Measurements from ENCODE around the gene CD33. TPM values are rescaled to one million over a fixed set of nuclear protein-coding genes. Genes with fewer than 3 reads are reported as not detected.

The CD33 gene
- total RNA-seq, 1 experiment from 2014 or later = 0.31 TPM

- TF ChIP-seq ZSCAN18 (CRISPR knock-in tag; IDR thresholded peaks at IDR 0.05) = no peak
- TF ChIP-seq CREB1 (CRISPR knock-in tag; IDR thresholded peaks at IDR 0.05) = no peak
- TF ChIP-seq TEAD4 (CRISPR knock-in tag; IDR thresholded peaks at IDR 0.05) = no peak
- no peak for TF ChIP-seq PRRX2 (CRISPR knock-in tag; IDR thresholded peaks at IDR 0.05)
- TF ChIP-seq, protein P1, sequence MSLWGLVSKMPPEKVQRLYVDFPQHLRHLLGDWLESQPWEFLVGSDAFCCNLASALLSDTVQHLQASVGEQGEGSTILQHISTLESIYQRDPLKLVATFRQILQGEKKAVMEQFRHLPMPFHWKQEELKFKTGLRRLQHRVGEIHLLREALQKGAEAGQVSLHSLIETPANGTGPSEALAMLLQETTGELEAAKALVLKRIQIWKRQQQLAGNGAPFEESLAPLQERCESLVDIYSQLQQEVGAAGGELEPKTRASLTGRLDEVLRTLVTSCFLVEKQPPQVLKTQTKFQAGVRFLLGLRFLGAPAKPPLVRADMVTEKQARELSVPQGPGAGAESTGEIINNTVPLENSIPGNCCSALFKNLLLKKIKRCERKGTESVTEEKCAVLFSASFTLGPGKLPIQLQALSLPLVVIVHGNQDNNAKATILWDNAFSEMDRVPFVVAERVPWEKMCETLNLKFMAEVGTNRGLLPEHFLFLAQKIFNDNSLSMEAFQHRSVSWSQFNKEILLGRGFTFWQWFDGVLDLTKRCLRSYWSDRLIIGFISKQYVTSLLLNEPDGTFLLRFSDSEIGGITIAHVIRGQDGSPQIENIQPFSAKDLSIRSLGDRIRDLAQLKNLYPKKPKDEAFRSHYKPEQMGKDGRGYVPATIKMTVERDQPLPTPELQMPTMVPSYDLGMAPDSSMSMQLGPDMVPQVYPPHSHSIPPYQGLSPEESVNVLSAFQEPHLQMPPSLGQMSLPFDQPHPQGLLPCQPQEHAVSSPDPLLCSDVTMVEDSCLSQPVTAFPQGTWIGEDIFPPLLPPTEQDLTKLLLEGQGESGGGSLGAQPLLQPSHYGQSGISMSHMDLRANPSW (CRISPR knock-in tag; conservative IDR thresholded peaks at IDR 0.05; ENCODE audit: low read depth) = no peak
- TF ChIP-seq, protein P2, sequence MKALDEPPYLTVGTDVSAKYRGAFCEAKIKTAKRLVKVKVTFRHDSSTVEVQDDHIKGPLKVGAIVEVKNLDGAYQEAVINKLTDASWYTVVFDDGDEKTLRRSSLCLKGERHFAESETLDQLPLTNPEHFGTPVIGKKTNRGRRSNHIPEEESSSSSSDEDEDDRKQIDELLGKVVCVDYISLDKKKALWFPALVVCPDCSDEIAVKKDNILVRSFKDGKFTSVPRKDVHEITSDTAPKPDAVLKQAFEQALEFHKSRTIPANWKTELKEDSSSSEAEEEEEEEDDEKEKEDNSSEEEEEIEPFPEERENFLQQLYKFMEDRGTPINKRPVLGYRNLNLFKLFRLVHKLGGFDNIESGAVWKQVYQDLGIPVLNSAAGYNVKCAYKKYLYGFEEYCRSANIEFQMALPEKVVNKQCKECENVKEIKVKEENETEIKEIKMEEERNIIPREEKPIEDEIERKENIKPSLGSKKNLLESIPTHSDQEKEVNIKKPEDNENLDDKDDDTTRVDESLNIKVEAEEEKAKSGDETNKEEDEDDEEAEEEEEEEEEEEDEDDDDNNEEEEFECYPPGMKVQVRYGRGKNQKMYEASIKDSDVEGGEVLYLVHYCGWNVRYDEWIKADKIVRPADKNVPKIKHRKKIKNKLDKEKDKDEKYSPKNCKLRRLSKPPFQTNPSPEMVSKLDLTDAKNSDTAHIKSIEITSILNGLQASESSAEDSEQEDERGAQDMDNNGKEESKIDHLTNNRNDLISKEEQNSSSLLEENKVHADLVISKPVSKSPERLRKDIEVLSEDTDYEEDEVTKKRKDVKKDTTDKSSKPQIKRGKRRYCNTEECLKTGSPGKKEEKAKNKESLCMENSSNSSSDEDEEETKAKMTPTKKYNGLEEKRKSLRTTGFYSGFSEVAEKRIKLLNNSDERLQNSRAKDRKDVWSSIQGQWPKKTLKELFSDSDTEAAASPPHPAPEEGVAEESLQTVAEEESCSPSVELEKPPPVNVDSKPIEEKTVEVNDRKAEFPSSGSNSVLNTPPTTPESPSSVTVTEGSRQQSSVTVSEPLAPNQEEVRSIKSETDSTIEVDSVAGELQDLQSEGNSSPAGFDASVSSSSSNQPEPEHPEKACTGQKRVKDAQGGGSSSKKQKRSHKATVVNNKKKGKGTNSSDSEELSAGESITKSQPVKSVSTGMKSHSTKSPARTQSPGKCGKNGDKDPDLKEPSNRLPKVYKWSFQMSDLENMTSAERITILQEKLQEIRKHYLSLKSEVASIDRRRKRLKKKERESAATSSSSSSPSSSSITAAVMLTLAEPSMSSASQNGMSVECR (CRISPR knock-in tag; IDR thresholded peaks at IDR 0.05; ENCODE audit: borderline replicate concordance) = no peak
- TF ChIP-seq SMAD4 (CRISPR knock-in tag; IDR thresholded peaks at IDR 0.05) = no peak
These were observed 3.9 kb upstream of the CD33 start (continued) for GRCh38 chr19:51220996-51221395.

DNA sequence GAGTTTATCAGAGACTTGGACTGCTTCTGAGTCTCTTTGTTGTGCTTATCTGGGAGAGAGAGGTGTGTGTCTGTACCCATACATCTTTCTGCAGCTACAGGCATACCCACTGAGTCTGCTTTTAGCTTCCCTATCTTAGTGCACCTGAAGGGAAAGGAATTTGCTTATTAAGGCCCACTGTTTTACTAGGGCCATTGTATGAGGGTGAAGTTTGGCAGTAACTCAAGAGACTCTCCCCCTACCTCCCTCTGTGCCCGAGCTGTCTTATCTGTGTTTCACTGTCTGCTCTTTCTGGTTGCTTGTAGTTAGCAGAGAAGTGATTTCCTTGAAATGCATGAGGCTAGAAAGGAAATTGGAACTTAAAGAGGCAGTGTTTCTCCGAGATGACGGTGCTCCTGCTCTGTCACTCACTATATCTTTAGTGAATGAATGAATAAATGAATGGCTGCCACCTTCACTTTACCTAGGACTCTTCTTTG lies 678 bp upstream of the CD33 start:
- ChIA-PET CTCF (no interaction called here), POLR2A (no interaction called here)
- TF ChIP-seq NR3C1 (CRISPR knock-in tag; conservative IDR thresholded peaks at IDR 0.05; ENCODE audit: low read depth) (no peak), MXD4 (CRISPR knock-in tag; IDR thresholded peaks at IDR 0.05; ENCODE audit: borderline replicate concordance) (no peak), CDX4 (CRISPR knock-in tag; IDR thresholded peaks at IDR 0.05; ENCODE audit: borderline replicate concordance) (no peak), ZNF671 (CRISPR knock-in tag; IDR thresholded peaks at IDR 0.05) (no peak), E2F5 (CRISPR knock-in tag; IDR thresholded peaks at IDR 0.05) (no peak), ZNF416 (CRISPR knock-in tag; IDR thresholded peaks at IDR 0.05) (no peak)
- TF ChIP-seq, protein P3, sequence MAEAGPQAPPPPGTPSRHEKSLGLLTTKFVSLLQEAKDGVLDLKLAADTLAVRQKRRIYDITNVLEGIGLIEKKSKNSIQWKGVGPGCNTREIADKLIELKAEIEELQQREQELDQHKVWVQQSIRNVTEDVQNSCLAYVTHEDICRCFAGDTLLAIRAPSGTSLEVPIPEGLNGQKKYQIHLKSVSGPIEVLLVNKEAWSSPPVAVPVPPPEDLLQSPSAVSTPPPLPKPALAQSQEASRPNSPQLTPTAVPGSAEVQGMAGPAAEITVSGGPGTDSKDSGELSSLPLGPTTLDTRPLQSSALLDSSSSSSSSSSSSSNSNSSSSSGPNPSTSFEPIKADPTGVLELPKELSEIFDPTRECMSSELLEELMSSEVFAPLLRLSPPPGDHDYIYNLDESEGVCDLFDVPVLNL (CRISPR knock-in tag; IDR thresholded peaks at IDR 0.05; ENCODE audit: borderline replicate concordance, low read depth) = no peak
- no peak overlapping the region for H3K27ac Mint-ChIP-seq
- peaks cover 54% of the 10 kb centered on the region for H3K27me3 Mint-ChIP-seq (ENCODE audit: low read depth)
- H3K9me3 Mint-ChIP-seq = peaks cover 6% of the 10 kb centered on the region
- DNase-seq (ENCODE audit: low spot score) (no peak), ATAC-seq (no peak)
- H3K36me3 Mint-ChIP-seq = no peaks in the 10 kb centered on the region
- H3K4me1 Mint-ChIP-seq = no peaks in the 10 kb centered on the region
- no peak overlapping the region for H3K4me3 Mint-ChIP-seq
